Suprapubic skin (tissue), 4 donors: ENCODE measurements around the gene NSMF. TPM values are rescaled to one million over a fixed set of nuclear protein-coding genes. Genes with fewer than 3 reads are reported as not detected.

Source experiments
- DNase-seq, 2 donors: peaks; one replicate each; pipeline ENCODE4 v3.0.0-alpha.2; 2019; ENCODE audit warnings: low spot score in 2 of 2
- H3K27ac ChIP-seq: fragments of 200-600 bp; sonication (generic); one replicate; pipeline ENCODE4 v1.5.1; 2019
- H3K27me3 ChIP-seq: fragments of 200-600 bp; sonication (generic); one replicate; pipeline ENCODE4 v1.5.1; 2019
- H3K36me3 ChIP-seq: fragments of 200-600 bp; sonication (generic); one replicate; pipeline ENCODE4 v1.5.1; 2019
- H3K4me1 ChIP-seq: fragments of 200-600 bp; sonication (generic); one replicate; pipeline ENCODE4 v1.5.1; 2019
- H3K4me3 ChIP-seq: fragments of 200-600 bp; sonication (generic); one replicate; pipeline ENCODE4 v1.5.1; 2019; ENCODE audit warnings: mild to moderate bottlenecking
- H3K9me3 ChIP-seq: fragments of 200-600 bp; sonication (generic); one replicate; pipeline ENCODE4 v1.5.1; 2019
- CTCF ChIP-seq, 2 donors: fragments of 200-600 bp in 1 of 2; fragments of 450-650 bp in 1 of 2; sonication (generic) in 1 of 2; IDR thresholded peaks; one replicate each; pipeline ENCODE4 v1.5.1; 2016 to 2019; ENCODE audit warnings: antibody characterized with exemption in 2 of 2, mild to moderate bottlenecking in 1 of 2, moderate library complexity in 1 of 2
- EP300 ChIP-seq: sonication (generic); formaldehyde crosslinking; IDR thresholded peaks from one replicate; pipeline ENCODE4 v1.6.1; 2017; ENCODE audit warnings: antibody characterized with exemption
- POLR2A ChIP-seq, 2 donors: fragments of 450-650 bp; IDR thresholded peaks; one replicate each; pipeline ENCODE4 v1.6.1; 2017; ENCODE audit warnings: antibody characterized with exemption in 2 of 2, mild to moderate bottlenecking in 2 of 2, moderate library complexity in 2 of 2
- POLR2AphosphoS5 ChIP-seq, 3 donors: sonication (generic); formaldehyde crosslinking; IDR thresholded peaks; one replicate each; pipeline ENCODE4 v1.6.1; 2017; ENCODE audit warnings: antibody characterized with exemption in 3 of 3
- WGBS: methylation state at CpG from one replicate; pipeline ENCODE4 v1.1.5; 2018; 5-methylcytosine and 5-hydroxymethylcytosine counted together
- total RNA-seq, 4 donors: library from RNA; depleted of rRNA; stranded (reverse); fragments of >200 nt; gene quantifications; one replicate each; pipeline ENCODE4 v1.1.0, GENCODE V29; 2016

NSMF gene
- total RNA-seq, 4 donors from 2014 or later: 36.1 to 48.1 (median 39.8) TPM

DNA sequence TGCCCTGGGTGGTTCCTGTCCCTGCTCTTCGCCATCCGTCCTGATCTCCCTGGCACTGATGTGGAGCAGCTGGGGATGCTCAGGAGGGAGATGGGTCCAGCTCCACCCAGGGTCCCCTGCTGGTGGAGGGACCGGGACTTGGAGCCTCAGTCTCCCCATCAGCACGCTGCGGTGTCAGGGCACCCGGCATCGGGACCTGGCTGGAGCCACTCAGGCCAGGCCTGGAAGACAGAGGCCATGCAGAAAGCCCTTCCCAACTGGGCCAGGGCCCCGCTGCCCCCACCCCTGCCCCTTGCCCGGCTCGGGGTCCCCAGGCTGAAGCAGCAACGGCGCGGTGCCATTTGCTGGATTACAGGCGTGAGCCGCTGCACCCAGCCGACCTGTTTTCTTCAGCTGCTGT, 40.3 kb upstream of the NSMF start:
- no peak for TF ChIP-seq EP300
- TF ChIP-seq CTCF (IDR thresholded peaks at IDR 0.05): no peak
- no peak for TF ChIP-seq POLR2AphosphoS5 (IDR thresholded peaks at IDR 0.05)
- TF ChIP-seq POLR2A (IDR thresholded peaks at IDR 0.05): no peak
- H3K27me3 ChIP-seq: no peaks in the 10 kb centered on the region
- DNase-seq: no peak
- no peaks in the 10 kb centered on the region for H3K9me3 ChIP-seq
- no peaks in the 10 kb centered on the region for H3K4me1 ChIP-seq
- WGBS: 92% methylated on average over 2 of the region's 16 CpGs
- H3K27ac ChIP-seq: no peak overlapping the region
- no peak overlapping the region for H3K4me3 ChIP-seq
- peaks cover 41% of the 10 kb centered on the region for H3K36me3 ChIP-seq

DNA sequence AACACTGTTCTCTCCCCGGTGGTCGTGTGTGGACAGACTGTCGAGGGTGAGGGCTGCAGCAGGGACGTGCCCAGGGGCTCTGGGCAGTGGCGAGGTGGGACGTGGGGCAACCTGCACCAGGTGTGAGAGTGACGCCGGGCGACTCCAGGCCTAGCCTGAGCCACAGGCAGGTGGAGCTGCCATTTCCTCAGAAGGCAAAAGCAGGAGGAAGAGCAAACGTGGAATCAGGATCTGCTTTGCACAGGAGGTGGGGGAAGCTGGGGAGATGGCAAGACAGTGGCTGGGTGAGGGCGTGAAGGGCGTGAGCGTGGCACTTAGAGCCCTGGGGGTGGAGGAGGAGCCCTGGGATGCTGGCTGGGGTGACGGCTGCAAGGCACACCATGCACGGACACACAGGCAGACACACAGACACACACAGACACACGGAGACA, 39.6 kb upstream of the NSMF start:
- WGBS: 83% methylated on average over 16 of the region's 16 CpGs
- no peak for DNase-seq
- Histone ChIP-seq H3K9me3 (no peaks in the 10 kb centered on the region), H3K27ac (no peak overlapping the region), H3K36me3 (peaks cover 41% of the 10 kb centered on the region), H3K4me1 (no peaks in the 10 kb centered on the region), H3K4me3 (no peak overlapping the region), H3K27me3 (no peaks in the 10 kb centered on the region)
- TF ChIP-seq CTCF (IDR thresholded peaks at IDR 0.05) (no peak), EP300 (no peak), POLR2A (IDR thresholded peaks at IDR 0.05) (no peak), POLR2AphosphoS5 (IDR thresholded peaks at IDR 0.05) (no peak)

DNA sequence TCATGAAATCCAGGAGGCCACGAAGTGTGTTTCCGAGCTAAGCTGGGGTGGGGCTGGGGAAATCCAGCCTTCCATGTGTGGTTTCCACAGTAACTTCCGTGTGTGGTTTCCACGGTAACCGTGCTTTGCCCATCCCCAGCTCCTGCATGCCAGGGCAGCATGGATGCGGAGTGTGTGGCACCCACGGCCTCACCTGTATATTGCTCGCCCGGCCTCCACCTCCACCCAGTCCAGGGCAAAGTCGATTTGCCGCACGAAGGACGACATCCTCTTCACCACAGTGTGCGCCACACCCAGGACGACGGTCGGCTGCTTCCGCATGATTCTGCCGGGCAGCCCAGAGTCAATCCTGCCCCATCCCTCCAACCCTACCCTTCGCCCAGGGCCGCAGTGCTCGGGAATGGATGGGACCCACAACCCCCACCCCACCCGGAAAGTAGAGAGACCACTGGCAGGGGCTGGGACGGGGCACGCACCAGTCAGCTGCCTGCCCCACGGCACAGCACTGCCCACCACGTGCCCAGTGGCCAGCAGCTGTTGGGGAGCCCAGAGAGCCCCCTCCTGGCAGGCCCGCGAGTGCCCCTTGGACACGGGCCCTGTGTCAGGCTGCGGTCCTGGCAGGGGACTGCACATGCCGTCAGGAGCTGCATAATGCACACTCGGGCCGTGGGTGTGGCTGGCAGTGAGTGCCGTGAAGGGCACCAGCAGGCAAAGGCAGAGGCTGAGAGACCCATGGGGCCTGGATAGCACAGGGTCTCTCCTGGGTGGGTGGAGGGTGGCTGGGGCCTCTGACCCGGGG, 39.0 kb upstream of the NSMF start:
- H3K27me3 ChIP-seq: no peaks in the 10 kb centered on the region
- no peak overlapping the region for H3K27ac ChIP-seq
- no peak for TF ChIP-seq POLR2A (IDR thresholded peaks at IDR 0.05)
- TF ChIP-seq POLR2AphosphoS5 (IDR thresholded peaks at IDR 0.05): no peak
- TF ChIP-seq CTCF (IDR thresholded peaks at IDR 0.05): no peak
- TF ChIP-seq EP300: no peak
- no peak overlapping the region for H3K4me3 ChIP-seq
- no peaks in the 10 kb centered on the region for H3K4me1 ChIP-seq
- no peak for DNase-seq
- 84% methylated on average over 33 of the region's 36 CpGs for WGBS
- peaks cover 41% of the 10 kb centered on the region for H3K36me3 ChIP-seq
- H3K9me3 ChIP-seq: no peaks in the 10 kb centered on the region

GRCh38 chr9:137496601-137497375, 37.7 kb upstream of the NSMF start:
- Histone ChIP-seq H3K4me3 (no peak overlapping the region), H3K36me3 (peaks cover 43% of the 10 kb centered on the region), H3K9me3 (no peaks in the 10 kb centered on the region), H3K27ac (no peak overlapping the region), H3K27me3 (no peaks in the 10 kb centered on the region), H3K4me1 (no peaks in the 10 kb centered on the region)
- 92% methylated on average over 25 of the region's 27 CpGs for WGBS
- TF ChIP-seq CTCF (IDR thresholded peaks at IDR 0.05) (no peak), POLR2A (IDR thresholded peaks at IDR 0.05) (no peak), EP300 (no peak), POLR2AphosphoS5 (IDR thresholded peaks at IDR 0.05) (no peak)
- DNase-seq: no peak
